GM19193 (cell line): ENCODE results near the gene FCHO2.

Experiments
- POLR2A ChIP-seq: IDR thresholded peaks from 4 replicates; pipeline ENCODE4 v1.6.1; 2011; ENCODE audit not compliant: insufficient read depth, insufficient read length; ENCODE audit errors: extremely low read depth

Gene FCHO2

DNA sequence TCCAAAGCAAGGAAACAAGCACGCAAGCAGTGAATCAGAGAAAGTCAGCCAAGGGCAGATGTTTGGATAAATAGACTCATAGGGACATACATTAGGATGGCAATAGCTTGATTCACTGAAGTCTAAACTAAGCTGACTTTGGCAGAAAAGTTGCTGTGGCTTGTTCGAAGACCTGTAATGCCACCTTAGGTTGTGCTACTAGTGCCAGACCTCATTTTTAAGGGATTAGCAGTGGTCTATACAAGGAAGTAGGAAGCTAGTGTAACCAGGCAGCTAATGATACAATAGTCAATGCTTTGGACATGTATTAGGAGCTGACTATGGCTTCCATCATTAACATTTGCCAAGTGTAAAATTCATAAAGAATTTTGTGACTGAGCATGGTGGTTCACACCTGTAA, 63.1 kb downstream of the FCHO2 start:
- TF ChIP-seq POLR2A, result no peak

DNA sequence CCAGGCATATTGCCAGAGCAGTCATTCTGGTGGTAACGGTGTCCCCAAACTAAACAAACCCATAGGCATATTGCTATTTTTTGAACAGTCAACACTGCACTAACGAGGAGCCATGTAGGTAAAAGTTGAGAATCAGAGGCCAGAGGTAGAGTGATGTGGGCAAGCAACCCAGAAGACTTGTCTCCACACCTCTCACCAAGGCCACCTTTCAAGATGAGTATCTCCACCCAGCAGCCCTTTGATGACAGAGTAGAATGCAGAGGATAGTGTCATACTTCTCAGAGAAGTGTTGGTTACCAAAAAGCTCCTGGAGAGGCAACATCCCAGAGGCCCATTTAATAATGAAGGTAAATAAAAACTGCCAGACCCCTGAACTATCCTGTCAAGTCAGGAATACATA, 63.9 kb downstream of the FCHO2 start:
- no peak for TF ChIP-seq POLR2A

DNA sequence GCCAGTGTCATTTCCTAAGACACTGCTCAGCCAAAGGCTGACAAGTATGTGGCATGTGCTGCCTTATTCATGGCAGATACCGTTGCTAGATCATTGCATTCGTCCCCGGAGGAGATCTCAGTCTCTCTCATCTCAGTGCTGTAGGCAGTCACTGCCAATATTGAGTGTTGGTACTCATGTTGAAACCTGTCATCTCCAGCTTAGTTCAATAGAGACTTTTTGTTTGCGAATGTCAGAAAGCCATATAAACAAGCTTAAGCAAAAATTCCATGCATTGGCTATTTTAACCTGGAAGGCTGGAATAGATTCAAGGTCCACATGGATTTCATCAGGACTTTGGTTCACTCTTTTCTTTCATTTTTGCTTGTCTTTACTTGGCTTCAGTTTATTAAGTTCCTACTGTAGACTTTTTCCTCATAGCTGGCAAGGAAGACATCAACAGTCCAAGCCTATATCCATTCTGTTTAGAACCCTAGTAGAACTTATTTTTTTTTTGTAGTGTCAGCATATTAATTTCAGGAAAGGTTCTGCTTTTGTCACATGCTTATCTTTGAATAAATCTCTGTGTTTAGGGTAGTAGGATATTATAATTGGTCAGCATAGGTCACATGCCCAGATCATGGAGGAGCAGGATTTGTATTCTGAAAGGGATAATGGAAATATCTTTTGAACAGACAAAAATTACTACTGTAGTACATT, 66.8 kb downstream of the FCHO2 start:
- no peak for TF ChIP-seq POLR2A

GRCh38 chr5:73027361-73027760, 71.5 kb downstream of the FCHO2 start:
- TF ChIP-seq POLR2A, result no peak

DNA sequence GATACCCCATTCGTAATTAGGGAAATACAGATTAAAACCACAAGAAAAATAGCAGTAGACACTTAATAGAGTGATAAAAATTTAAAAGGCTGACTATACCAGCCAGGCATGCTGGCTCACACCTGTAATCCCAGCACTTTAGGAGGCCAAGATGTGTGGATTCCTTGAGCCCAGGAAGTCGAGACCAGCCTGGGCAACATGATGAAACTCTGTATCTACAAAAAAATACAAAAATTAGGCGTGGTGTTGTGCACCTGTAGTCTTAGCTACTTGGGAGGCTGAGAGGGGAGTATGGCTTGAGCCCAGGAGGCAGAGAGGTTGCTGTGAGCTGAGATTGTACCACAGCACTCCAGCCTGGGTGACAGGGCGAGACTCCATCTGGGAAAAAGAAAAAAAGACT, 72.0 kb downstream of the FCHO2 start:
- TF ChIP-seq POLR2A, result no peak

DNA sequence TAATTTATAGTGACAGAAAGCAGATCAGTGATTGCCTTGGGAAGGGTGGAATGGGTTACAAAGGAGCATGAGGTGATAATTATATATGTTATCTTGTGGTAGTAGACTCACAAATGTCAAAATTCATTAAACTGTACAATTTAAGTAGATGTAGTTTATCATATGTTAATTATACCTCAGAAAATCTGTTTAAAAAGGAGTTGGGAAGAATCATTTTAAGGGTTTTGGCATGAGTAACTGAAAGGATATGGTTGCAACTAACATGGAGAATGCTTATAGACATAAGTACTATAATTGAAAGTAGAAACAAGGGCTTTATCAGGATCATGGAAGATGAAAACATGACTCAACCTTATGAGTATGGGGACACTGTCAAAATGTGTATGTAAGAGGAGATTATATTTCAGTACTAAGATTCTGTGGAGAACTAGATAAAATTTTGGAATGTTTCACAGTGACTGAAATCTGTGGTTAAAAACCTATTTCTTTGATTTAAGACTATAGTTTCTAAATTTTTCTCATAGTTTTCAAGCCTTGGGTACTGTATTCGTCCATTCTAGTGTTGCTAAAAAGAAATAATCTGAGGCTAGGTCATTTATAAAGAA, 73.3 kb downstream of the FCHO2 start:
- TF ChIP-seq POLR2A, result no peak

DNA sequence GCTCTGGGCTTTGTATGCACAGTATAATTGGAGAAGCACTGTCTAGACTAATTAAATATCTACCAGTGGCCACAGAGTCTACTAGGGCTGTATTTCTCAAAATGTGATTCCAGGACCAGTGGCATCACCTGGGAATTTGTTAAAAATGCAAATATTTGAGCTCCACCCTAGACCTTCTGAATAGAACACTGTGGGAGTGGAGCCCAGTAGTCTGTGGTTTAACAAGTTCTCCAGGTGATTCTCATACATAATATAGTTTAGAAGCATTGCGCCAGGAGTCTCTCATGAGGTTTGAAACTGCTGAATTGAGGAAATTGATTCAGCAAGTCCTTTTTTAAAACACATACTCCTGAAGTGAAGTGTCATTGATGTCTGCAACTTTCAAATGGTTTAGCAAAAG, 74.7 kb downstream of the FCHO2 start:
- no peak for TF ChIP-seq POLR2A

GRCh38 chr5:73030995-73031394, 75.2 kb downstream of the FCHO2 start:
- no peak for TF ChIP-seq POLR2A

- TF ChIP-seq POLR2A, result no peak
These were observed 76.0 kb downstream of the FCHO2 start for GRCh38 chr5:73031839-73032238.

DNA sequence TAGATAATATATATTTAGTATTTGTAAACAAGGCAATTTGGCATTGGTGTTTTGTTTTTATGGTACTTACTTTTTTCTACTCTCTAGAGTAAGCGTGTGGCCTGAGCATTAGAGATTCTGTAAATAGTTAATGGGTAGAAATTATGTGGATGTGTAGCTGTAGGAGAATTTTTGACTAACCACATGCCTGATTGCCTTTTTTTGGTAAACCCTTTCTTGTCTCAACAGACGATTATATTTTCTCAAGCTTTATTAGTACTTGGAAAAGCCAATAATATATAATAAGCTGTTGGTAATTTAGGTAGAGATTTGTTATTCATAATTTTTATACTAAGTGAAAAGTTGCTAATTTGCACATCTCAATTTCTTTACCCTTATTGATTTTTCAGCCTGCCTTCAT, 76.8 kb downstream of the FCHO2 start:
- TF ChIP-seq POLR2A, result no peak

- no peak for TF ChIP-seq POLR2A
These were observed 81.7 kb downstream of the FCHO2 start for GRCh38 chr5:73037545-73037944.

DNA sequence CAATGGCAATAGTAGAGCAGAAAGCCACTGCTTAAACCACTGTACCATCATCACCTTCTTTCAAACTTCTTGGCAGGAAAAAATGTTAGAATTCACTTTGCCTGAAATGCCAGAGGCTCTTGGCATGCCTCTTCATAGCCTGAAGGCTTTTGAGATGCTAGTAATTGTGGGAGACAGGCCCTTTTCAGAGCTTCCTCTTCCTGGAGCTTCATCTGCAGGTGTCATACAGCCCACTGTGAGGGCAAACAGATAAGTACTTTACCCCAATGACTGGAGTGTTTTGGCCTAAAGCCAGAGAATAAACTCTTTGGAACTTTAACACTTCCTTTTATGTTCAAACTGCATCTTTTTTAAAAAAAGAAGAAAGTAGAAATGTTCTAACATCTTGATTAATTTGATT, 83.2 kb downstream of the FCHO2 start:
- no peak for TF ChIP-seq POLR2A

DNA sequence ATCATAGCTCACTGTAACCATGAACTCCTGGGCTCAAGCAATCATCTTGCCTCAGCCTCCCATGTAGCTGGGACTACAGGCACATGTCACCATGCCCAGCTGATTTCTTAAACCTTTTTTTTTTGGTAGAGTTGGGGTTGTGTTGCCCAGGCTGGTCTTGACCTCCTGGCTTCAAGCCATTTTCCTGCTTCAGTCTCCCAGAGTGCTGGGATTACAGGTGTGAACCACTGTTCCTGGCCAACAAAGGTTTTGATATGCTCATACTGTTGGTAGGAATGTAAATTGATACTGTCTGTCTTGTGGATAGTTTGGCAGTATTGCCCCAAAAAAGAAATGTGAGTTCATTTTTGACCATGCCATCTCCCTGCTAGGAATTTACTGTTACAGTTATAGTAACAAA, 87.2 kb downstream of the FCHO2 start:
- no peak for TF ChIP-seq POLR2A

DNA sequence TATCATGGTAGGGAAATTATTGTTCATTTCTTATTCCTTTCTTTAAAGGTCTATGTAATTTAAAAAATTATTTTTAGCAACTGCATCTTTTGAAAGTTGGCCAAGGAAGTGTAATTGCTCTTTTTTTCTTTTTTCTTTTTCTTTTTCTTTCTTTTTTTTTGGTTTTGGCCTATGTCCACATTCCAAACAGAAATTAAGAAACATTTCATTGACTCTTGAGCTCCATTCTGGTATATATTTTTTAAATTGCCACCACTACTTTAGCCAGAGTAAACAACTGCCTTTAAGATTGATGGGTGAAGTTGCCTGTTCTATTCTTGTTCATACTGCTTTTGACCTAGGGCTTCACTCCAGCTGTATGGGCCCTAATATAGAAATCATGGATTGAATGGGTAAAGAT, 88.7 kb downstream of the FCHO2 start:
- TF ChIP-seq POLR2A, result no peak

DNA sequence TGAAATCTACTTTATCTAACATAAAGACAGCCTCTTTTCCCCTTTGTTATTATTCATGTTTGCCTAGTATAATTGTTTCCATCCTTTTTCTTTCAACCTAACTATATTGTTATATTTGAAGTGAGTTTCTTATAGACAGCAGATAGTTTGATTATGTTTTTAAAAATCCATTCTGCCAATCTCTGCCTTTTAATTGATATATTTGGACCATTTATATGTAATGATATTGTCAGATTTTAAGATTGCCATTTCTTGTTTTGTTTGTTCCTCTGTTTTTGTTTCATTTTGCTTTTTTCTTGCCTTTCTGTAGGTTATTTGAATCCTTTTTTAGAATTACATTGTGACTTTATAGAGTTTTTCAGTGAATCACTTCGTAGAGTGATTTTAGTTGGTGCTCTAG, 89.8 kb downstream of the FCHO2 start:
- no peak for TF ChIP-seq POLR2A

- TF ChIP-seq POLR2A, result no peak
These were observed 105.8 kb downstream of the FCHO2 start for GRCh38 chr5:73061593-73061992.

DNA sequence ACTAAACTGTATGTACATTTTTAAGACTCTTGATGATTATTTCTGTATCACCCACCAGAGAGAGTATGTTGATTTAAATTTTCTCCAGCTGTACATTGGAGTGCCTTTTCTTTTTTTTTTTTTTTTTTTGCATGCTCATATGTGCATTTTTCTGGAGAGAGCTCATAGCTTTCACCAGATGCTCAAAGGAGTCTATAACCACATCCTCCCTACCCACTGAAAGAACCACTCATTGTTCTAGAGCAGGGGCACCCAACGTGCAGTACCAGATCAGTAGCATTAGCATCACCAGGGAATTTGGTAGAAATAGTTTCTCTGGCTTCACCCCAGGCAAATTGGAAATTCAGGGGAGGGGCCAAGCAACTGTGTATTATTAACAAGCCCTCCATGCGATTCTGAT, 110.6 kb downstream of the FCHO2 start:
- no peak for TF ChIP-seq POLR2A

DNA sequence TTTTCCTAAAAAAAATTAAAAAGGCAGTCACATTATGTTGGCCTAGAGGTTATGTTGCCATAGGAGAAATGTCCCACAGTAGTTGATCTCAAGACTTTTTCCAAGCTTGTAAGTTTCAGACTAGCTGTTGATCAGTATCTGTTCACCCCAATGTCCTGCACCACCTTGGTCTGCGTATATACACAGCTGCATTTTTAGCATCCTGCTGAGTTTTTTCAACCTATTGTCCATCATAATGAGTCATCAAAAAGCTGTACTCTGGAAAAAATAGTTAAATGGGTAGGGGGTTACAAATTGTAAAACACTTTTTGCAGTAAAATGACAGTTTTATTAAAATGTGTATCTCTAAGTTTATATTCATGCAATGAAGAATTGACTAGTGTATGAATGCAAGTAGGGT, 111.4 kb downstream of the FCHO2 start:
- TF ChIP-seq POLR2A, result no peak

DNA sequence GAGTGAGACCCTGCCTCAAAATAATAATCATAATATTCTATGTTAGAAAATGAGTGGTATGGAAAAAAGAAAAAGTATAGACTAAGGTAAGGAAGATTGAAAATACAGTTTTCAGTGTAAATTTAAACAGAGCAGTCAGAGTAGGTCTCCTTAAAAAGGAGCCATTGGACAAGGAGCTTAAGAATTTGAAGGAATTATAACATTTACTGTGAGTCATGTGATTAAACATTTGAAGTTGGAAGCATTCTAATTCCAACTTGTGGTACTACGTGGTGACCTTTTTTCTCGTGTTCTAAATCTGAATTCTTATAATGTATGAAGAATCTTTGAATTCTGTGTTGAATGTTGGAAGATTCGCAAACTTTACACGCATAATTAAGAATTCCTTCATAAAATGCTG, 125.3 kb downstream of the FCHO2 start:
- no peak for TF ChIP-seq POLR2A
